Measurements from ENCODE around the gene MED22.

GRCh38 chr9:133344979-133345378 lies 3.0 kb downstream of the MED22 start:
- TF ChIP-seq EGR1 (IDR thresholded peaks at IDR 0.05) (no peak), EP300 (IDR thresholded peaks at IDR 0.05; ENCODE audit: borderline replicate concordance) (no peak), RAD21 (IDR thresholded peaks at IDR 0.05; ENCODE audit: low read depth) (no peak), NFIC (IDR thresholded peaks at IDR 0.05) (no peak), FOXM1 (IDR thresholded peaks at IDR 0.05; ENCODE audit: borderline replicate concordance, low read depth) (no peak)
